22Rv1 (cell line): ENCODE measurements around the gene CD46.
"Not testable (repeated sequence)": the region's sequence is repeated elsewhere in the genome, so short reads cannot be mapped to it uniquely, and the experiment has no call there.

ENCODE experiments used
- H3K27ac ChIP-seq: fragments of 450-650 bp; 2 replicates; pipeline ENCODE4 v1.5.1; 2017
- ZFX ChIP-seq: fragments of 450-650 bp; IDR thresholded peaks from 2 replicates; pipeline ENCODE4 v1.6.1; 2017; ENCODE audit warnings: antibody characterized with exemption, borderline replicate concordance
- TF ChIP-seq, protein P1 (sequence below): fragments of 450-650 bp; IDR thresholded peaks from 2 replicates; pipeline ENCODE4 v1.5.1; 2017; ENCODE audit warnings: mild to moderate bottlenecking

Gene CD46

DNA sequence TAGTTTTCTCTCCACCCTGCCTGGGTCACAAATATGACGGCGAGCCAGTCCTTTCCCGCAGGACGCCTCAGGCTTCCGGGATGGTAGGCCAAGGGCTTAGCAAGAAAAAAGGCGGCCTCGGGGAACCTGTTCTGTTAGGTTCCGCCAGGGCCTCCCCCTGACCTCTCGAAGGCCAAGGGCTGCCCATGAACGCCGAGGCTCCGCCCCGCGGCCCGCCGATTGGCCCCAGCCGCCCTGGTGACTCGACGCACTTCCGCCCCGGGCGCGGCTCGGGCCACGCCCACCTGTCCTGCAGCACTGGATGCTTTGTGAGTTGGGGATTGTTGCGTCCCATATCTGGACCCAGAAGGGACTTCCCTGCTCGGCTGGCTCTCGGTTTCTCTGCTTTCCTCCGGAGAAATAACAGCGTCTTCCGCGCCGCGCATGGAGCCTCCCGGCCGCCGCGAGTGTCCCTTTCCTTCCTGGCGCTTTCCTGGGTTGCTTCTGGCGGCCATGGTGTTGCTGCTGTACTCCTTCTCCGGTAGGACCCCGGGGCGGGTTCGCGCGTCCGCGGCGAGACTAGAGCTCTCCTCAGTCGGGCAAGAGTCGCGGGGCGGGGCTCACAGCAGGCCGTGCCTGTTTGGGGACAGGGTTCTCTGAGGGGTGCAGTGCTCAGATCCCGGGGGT, at the start of gene CD46:
CD46 (plus strand) TSS at position 265 of the 666 bp plus-strand sequence; CDS start at position 424, 159 bp downstream.
- peak within 1 kb of the TSS; percentile 99 for H3K27ac ChIP-seq
- TF ChIP-seq ZFX = no peak
- TF ChIP-seq, protein P1, sequence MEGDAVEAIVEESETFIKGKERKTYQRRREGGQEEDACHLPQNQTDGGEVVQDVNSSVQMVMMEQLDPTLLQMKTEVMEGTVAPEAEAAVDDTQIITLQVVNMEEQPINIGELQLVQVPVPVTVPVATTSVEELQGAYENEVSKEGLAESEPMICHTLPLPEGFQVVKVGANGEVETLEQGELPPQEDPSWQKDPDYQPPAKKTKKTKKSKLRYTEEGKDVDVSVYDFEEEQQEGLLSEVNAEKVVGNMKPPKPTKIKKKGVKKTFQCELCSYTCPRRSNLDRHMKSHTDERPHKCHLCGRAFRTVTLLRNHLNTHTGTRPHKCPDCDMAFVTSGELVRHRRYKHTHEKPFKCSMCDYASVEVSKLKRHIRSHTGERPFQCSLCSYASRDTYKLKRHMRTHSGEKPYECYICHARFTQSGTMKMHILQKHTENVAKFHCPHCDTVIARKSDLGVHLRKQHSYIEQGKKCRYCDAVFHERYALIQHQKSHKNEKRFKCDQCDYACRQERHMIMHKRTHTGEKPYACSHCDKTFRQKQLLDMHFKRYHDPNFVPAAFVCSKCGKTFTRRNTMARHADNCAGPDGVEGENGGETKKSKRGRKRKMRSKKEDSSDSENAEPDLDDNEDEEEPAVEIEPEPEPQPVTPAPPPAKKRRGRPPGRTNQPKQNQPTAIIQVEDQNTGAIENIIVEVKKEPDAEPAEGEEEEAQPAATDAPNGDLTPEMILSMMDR = no peak

DNA sequence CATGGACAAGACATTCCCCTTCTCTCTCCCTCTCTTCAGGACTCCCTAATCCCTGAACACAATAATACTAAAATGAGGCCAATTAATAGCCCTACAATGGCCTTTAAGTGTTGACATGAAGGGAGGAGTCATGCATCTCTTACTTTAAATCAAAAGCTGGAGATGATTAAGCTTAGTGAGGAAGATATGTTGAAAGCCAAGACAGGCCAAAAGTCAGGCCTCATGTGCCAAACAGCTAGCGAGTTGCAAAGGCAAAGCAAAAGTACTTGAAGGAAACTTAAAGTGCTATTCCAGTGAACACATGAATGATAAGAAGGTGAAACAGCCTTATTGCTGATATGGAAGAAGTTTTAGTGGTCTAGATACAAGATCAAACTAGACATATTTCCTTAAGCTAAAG, 49.5 kb upstream of the CD46 start:
- TF ChIP-seq, protein P1 = no peak
- no peak for TF ChIP-seq ZFX
- H3K27ac ChIP-seq = no peak overlapping the region

DNA sequence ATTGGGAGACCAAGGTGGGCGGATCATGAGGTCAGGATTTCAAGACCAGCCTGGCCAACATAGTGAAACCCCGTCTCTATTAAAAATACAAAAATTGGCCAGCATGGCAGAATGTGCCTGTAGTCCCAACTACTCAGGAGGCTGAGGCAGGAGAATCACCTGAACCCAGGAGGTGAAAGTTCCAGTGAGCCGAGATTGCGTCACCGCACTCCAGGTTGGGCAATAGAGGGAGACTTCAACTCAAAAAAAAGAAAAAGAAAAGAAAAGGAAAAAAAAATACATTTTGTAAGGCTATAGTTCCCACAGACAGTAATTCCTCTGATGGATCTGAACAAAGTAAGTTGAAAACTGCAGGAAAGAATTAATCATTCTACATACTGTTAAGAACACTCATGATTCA, 48.1 kb upstream of the CD46 start:
- TF ChIP-seq, protein P1 = no peak
- TF ChIP-seq ZFX = no peak
- H3K27ac ChIP-seq = no peak overlapping the region

DNA sequence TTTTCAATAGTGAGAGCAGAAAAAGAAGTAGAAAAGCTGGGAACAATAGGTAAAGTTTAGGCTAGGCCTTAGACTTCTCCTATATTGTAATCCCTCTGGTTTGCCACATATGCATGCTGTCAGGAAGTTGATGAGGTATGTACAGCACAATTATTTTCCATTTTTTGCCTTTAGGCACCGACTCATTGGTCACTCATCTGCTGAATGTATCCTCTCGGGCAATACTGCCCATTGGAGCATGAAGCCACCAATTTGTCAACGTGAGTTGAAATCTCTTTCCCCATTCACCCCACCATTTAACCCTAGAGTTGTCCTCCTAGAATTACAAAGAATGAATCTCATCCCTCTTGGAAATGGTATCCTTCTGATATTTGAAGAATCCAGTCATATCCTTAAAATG, 43.9 kb upstream of the CD46 start:
- H3K27ac ChIP-seq = not testable (repeated sequence)

DNA sequence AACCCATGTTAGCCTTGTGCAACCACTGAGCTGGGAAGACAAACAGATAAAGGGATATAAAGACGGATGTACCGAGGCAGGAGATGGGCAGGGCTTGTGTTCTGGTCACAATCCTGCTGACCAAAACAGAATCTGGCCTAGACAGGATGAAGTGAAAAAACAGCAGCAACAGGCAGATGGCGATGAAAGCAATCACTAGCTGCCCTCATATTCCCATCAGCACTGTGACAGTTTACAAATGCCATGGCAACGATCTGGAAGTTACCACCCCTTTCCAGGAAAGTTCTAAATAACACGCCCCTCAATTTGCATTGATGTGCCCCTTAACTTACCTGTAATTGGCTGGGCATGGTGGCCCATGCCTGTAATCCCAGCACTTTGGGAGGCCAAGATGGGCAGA, 40.6 kb upstream of the CD46 start:
- TF ChIP-seq, protein P1 = peak; percentile 16; the same call in 1 of the 2 replicates
- TF ChIP-seq ZFX = no peak
- no peak overlapping the region for H3K27ac ChIP-seq

DNA sequence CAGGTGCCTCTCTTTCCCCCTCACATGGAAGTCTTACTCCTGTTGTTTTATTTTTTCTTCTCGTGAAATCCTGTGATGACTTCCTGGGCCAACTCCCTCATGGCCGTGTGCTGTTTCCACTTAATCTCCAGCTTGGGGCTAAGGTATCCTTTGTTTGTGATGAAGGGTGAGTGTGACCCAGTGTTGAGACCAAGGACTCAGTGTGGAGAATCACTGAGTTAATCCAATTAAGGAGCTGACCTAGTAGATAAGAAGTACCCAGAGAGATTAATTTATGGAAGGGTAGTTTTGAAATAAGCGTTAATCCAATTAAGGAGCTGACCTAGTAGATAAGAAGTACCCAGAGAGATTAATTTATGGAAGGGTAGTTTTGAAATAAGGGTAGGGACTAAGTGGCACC, 39.2 kb upstream of the CD46 start:
- H3K27ac ChIP-seq = not testable (repeated sequence)

DNA sequence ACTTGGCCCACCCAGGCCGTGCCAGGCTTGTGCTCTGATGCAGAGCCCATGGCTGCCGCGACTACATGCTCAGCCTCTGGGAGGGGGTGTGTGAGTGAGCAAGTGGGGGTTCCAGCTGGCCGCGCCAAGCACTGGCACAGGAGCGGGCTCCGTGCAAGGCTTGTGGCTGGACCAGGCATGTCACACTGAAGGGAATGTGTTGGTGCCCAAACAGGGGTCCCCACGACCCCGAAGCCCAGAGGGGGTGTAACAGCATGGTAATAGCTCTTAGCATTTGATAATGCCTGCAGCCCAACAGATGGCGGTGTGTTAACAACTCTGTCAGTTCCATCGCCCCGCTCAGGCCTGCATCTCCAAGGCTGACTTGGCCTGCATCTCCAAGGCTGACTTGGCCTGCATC, 38.3 kb upstream of the CD46 start:
- TF ChIP-seq, protein P1 = no peak

DNA sequence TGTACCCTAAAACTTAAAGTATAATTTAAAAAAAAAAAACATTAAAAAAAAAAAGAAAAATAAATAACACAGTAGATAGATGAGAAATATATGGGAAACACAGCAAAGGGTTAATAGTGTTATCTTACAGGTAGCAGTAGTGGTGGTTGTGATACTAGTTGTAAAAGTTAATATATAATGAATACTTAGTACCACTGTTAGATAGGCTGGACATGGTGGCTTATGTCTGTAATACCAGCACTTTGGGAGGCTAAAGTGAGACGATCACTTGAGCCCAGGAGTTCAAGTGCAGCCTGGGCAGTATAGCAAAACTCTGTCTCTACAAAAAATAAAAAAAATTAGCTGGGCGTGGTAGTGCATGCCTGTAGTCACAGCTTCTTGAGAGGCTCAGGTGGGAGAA, 32.6 kb upstream of the CD46 start:
- TF ChIP-seq ZFX = no peak
- TF ChIP-seq, protein P1 = no peak
- H3K27ac ChIP-seq = no peak overlapping the region

More for the DNA sequence above, 38.3 kb upstream of the CD46 start:
- no peak overlapping the region for H3K27ac ChIP-seq

DNA sequence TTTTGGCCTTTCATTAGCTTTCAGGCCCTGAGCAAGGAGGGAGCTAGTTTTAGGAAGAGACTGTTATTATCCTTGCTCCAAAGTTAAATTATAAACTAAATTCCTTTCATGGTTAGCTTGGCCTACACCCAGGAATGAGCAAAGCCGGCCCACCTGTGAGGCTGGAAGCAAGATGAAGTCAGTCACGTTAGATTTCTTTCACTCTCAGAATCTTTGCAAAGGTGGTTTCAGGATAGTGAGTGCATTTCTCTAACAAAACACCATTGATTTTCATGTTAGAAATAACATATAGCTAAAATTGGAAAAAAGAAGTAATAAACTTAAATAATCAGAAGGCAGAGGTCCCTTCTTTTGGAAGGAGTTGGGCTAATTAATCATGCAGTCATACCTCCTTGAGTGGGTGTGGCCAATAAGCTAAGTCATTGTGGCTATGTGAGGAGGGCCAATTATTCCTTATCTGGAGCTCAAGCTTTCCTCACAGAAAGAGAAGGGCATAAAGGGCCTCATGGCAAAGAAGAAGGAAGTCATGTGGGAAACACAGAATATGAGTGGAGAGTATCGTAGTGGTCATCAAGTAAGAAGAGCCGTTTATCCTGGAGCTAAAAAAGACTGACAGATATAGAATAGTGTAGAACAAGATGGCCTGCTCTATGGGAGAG, 23.5 kb upstream of the CD46 start:
- H3K27ac ChIP-seq = not testable (repeated sequence)

DNA sequence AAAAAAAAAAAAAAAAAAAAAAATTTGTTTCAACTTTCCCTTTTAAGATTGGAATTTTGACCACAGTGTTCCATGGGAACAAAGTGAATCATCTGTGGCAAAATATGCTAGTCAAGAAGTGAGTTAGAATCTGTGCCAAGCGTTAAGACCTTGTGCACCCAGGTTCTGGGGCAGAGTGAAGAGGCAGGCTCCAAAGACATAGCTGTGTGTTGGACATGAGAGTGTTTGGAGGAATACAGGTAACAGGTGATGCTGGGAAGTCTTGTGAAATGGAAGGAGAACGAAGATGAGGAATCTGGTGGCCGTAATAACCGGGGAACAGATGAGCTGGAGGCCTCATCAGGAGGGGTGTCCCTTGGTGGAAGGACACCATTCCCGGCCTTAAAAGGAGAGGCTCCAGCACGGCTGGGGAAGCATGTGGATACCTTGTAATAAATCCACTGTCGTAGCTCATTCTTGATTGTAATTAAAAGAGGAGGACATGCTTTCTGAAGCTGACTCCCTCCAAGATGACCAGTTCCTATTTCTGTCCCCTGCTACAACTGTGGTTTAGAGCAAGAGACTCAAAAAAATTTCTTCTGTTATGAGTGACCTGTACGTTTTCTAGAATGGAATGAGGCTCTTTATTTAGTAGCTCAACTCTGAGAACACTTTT, 14.2 kb upstream of the CD46 start:
- H3K27ac ChIP-seq = peak overlapping the region; percentile 67

DNA sequence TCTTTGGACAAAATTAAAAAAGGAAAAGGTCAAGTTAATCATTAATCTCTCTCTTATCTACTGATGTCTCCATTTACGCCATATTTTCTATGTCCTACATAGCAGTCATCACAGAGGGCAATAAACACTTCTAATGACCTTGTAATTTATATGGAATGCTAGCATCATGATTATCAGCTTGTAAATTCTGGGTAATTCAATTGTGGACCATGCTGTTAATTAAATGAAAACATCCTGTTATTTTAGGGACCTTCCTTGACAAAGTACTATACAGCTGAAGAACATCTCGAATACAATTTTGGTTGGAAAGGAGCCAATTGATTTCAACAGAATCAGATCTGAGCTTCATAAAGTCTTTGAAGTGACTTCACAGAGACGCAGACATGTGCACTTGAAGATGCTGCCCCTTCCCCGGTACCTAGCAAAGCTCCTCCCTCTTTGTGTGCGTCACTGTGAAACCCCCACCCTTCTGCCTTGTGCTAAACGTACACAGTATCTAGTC, 13.6 kb upstream of the CD46 start:
- peak overlapping the region; percentile 67 for H3K27ac ChIP-seq
